K562 (cell line): Measurements from ENCODE around the gene HDAC10. TPM values are rescaled to one million over a fixed set of nuclear protein-coding genes. Genes with fewer than 3 reads are reported as not detected.

Source experiments
- ATAC-seq: fragments of 200-7000 bp; cut with Tn5 transposase; 3 replicates; pipeline ENCODE4 v1.9.1; 2020; ENCODE audit warnings: moderate library complexity
- BruUV-seq: library from RNA; stranded (reverse); fragments of 400-500 nt; replicated peaks from 2 replicates; lab custom pipeline; 2021; lab: Mats Ljungman, UMichigan
- CTCF ChIA-PET: fragments of 300-600 bp; formaldehyde crosslinking; extraction: SDS; loops from one replicate; lab custom pipeline; 2021; ENCODE audit warnings: low intra/inter-chr PET ratio; lab: Yijun Ruan, JAX
- POLR2A ChIA-PET: fragments of 300-600, 350-650 bp; sonication (Branson Sonifier 250); formaldehyde crosslinking; extraction: SDS; loops from one replicate; lab custom pipeline; 2021; ENCODE audit warnings: antibody characterized with exemption, inconsistent platforms; lab: Yijun Ruan, JAX
- DNase-seq, 4 experiments: peaks; one replicate each; pipeline versions ENCODE4 v3.0.0 to v3.0.0-alpha.2; 2011 to 2018; ENCODE audit warnings: low spot score in 3 of 4, mixed read lengths in 3 of 4; ENCODE audit errors: extremely low read depth in 1 of 4
- FAIRE-seq: peaks from 2 replicates; lab custom pipeline; 2011; peaks lifted over from hg19 to GRCh38; lab: Jason Lieb, UNC
- H2AFZ ChIP-seq: 2 replicates; pipeline ENCODE4 v1.6.0; 2011; ENCODE audit warnings: low read depth, low read length, control low read depth, inconsistent platforms
- H3K27ac ChIP-seq: fragments of 200-600 bp; 3 replicates; pipeline ENCODE4 v1.8.0; 2011; ENCODE audit warnings: low read depth, mild to moderate bottlenecking, control low read depth, inconsistent platforms, low read length, moderate library complexity, mixed read lengths; ENCODE audit errors: extremely low read depth
- H3K27me3 ChIP-seq, 2 experiments: fragments of 300-600 bp in 1 of 2; 2 replicates in 1 of 2; 3 replicates in 1 of 2; pipeline versions ENCODE4 v1.6.0 to v1.8.0; 2011; ENCODE audit warnings: inconsistent platforms in 2 of 2, low read length in 2 of 2, mild to moderate bottlenecking in 1 of 2, mixed read lengths in 1 of 2, moderate library complexity in 1 of 2; ENCODE audit not compliant: control insufficient read depth in 2 of 2, insufficient read depth in 2 of 2
- H3K36me3 ChIP-seq: fragments of 300-600 bp; 3 replicates; pipeline ENCODE4 v1.8.0; 2011; ENCODE audit warnings: mild to moderate bottlenecking, low read length, inconsistent platforms; ENCODE audit not compliant: control insufficient read depth, insufficient read depth
- H3K4me1 ChIP-seq, 2 experiments: fragments of 200-600 bp in 1 of 2; replicated peaks in 1 of 2; 2 replicates in 1 of 2; 3 replicates in 1 of 2; pipeline versions ENCODE4 v1.5.1 to v1.8.0; 2011; ENCODE audit warnings: inconsistent platforms in 2 of 2, low read length in 2 of 2, mild to moderate bottlenecking in 1 of 2, mixed read lengths in 1 of 2, moderate library complexity in 1 of 2; ENCODE audit not compliant: control insufficient read depth in 2 of 2, insufficient read depth in 2 of 2
- H3K4me2 ChIP-seq: 2 replicates; pipeline ENCODE4 v1.6.1; 2011; ENCODE audit warnings: low read length, control low read depth, inconsistent platforms, mixed read lengths; ENCODE audit not compliant: insufficient read depth
- H3K4me3 ChIP-seq: fragments of 200-600 bp; sonication (generic), shearing (Covaris generic); 2 replicates; pipeline ENCODE4 v1.5.1; 2016; ENCODE audit warnings: control low read depth, inconsistent platforms
- H3K79me2 ChIP-seq: fragments of 200-600 bp; 3 replicates; pipeline ENCODE4 v1.8.0; 2011; ENCODE audit warnings: low read length, inconsistent platforms; ENCODE audit not compliant: control insufficient read depth, insufficient read depth
- H3K9ac ChIP-seq, 2 experiments: 2 replicates each; pipeline versions ENCODE4 v1.6.0 to v1.6.1; 2011; ENCODE audit warnings: low read depth in 2 of 2, low read length in 2 of 2, control low read depth in 1 of 2, inconsistent platforms in 1 of 2, mild to moderate bottlenecking in 1 of 2, mixed read lengths in 1 of 2; ENCODE audit not compliant: insufficient read depth in 1 of 2
- H3K9me1 ChIP-seq: one replicate; pipeline ENCODE4 v1.6.0; 2011; ENCODE audit warnings: inconsistent platforms, mild to moderate bottlenecking, low read length, moderate library complexity; ENCODE audit not compliant: control insufficient read depth, insufficient read depth
- H3K9me3 ChIP-seq: replicated peaks from 2 replicates; pipeline ENCODE4 v1.5.1; 2011; ENCODE audit warnings: low read depth, low read length, inconsistent platforms; ENCODE audit not compliant: control insufficient read depth, insufficient read depth
- H4K20me1 ChIP-seq: replicated peaks from 2 replicates; pipeline ENCODE4 v1.6.1; 2011; ENCODE audit warnings: low read length, inconsistent platforms, mixed read lengths; ENCODE audit not compliant: control insufficient read depth, insufficient read depth
- CTBP1 ChIP-seq: fragments of 450-650 bp; IDR thresholded peaks from 2 replicates; pipeline ENCODE4 v1.6.1; 2016; ENCODE audit warnings: borderline replicate concordance
- GTF2E2 ChIP-seq: fragments of 200-800 bp; sonication (Bioruptor generic); IDR thresholded peaks from 2 replicates; pipeline ENCODE4 v1.6.1; 2016; ENCODE audit warnings: missing genetic modification characterization, missing compliant biosample characterization
- HNRNPL ChIP-seq: fragments of 200-400 bp; formaldehyde crosslinking; IDR thresholded peaks from 2 replicates; pipeline ENCODE4 v1.6.1; 2017; ENCODE audit warnings: low read depth, mild to moderate bottlenecking, low read length
- KDM1A ChIP-seq, 2 experiments: fragments of 450-650 bp; IDR thresholded peaks; 2 replicates each; pipeline ENCODE4 v1.6.1; 2016; ENCODE audit warnings: mild to moderate bottlenecking in 2 of 2
- MTA2 ChIP-seq: fragments of 450-650 bp; IDR thresholded peaks from 2 replicates; pipeline ENCODE4 v1.6.1; 2016; ENCODE audit warnings: low read depth
- OTX1 ChIP-seq: fragments of 450-650 bp; formaldehyde crosslinking; IDR thresholded peaks from 2 replicates; pipeline ENCODE4 v1.4.0; 2022; ENCODE audit warnings: mild to moderate bottlenecking
- POLR2G ChIP-seq: fragments of 200-400 bp; formaldehyde crosslinking; IDR thresholded peaks from 2 replicates; pipeline ENCODE4 v1.6.1; 2017; ENCODE audit warnings: low read depth, mild to moderate bottlenecking, antibody characterized with exemption, low read length, moderate library complexity
- PRPF4 ChIP-seq: fragments of 200-400 bp; formaldehyde crosslinking; IDR thresholded peaks from one replicate; pipeline ENCODE4 v1.6.1; 2017; ENCODE audit warnings: low read length, low read depth, mild to moderate bottlenecking; ENCODE audit not compliant: insufficient read depth, poor library complexity, severe bottlenecking
- RBFOX2 ChIP-seq: fragments of 200-400 bp; formaldehyde crosslinking; IDR thresholded peaks from 2 replicates; pipeline ENCODE4 v1.6.1; 2017; ENCODE audit warnings: low read depth, mild to moderate bottlenecking, low read length, moderate library complexity
- ZFX ChIP-seq: sonication (generic); formaldehyde crosslinking; IDR thresholded peaks from 2 replicates; pipeline ENCODE4 v1.8.0; 2022; ENCODE audit warnings: mild to moderate bottlenecking, missing genetic modification reagents, moderate library complexity
- WGBS: fragments of 100-300 bp; shearing (Covaris generic); methylation state at CpG from one replicate; pipeline ENCODE4 v1.1.6; 2016; ENCODE audit warnings: low coverage, mixed read lengths; ENCODE audit not compliant: insufficient coverage; ENCODE audit errors: missing lambda C conversion rate; 5-methylcytosine and 5-hydroxymethylcytosine counted together
- in situ Hi-C: fragments of 300-500 bp; cut with MboI; formaldehyde crosslinking; loops from 4 replicates; pipeline ENCODE4 v1.15.0; 2018; ENCODE audit warnings: inconsistent platforms, mixed read lengths
- intact Hi-C: fragments of 100-400 bp; cut with micrococcal nuclease; formaldehyde crosslinking; loops from 2 replicates; pipeline ENCODE4 v1.14.2; 2022
- polyA plus RNA-seq, 8 experiments: library from polyadenylated mRNA; depleted of rRNA in 4 of 8; stranded (reverse) in 5 of 8; unstranded in 3 of 8; fragments of >200 nt; fragmentation: Nextera tagmentation in 2 of 8; fragmentation: Illumina TruSeq in 1 of 8; extraction: Ambion mirVana in 2 of 8; extraction: Trizol in 1 of 8; gene quantifications; 2 replicates each; pipeline versions ENCODE4 v1.2.1 to v1.2.3, GENCODE V29; 2011 to 2014; ENCODE audit warnings: inconsistent platforms in 1 of 8, missing spikeins in 1 of 8
- total RNA-seq, 7 experiments: library from RNA; depleted of rRNA in 6 of 7; stranded (reverse); fragments of >200 nt in 6 of 7; fragmentation: Illumina TruSeq in 2 of 7; extraction: Trizol in 2 of 7; gene quantifications; 2 replicates each; pipeline versions ENCODE4 v1.2.1 to v1.2.3, GENCODE V29; 2011 to 2021; ENCODE audit warnings: low replicate concordance in 1 of 7
- TF ChIP-seq, protein P1 (sequence below): fragments of 250-450 bp; sonication (Bioruptor Pico); IDR thresholded peaks from 2 replicates; pipeline ENCODE4 v1.4.0; 2020; ENCODE audit warnings: mild to moderate bottlenecking
- TF ChIP-seq, protein P2 (sequence below): sonication (generic); formaldehyde crosslinking; IDR thresholded peaks from 2 replicates; pipeline ENCODE4 v1.8.1; 2023; ENCODE audit warnings: mild to moderate bottlenecking, missing genetic modification reagents
- TF ChIP-seq, protein P3 (sequence below): fragments of 150-350 bp; conservative IDR thresholded peaks from 2 replicates; pipeline ENCODE4 v1.6.1; 2014; ENCODE audit warnings: low read length
- TF ChIP-seq, protein P4 (sequence below): fragments of 450-650 bp; formaldehyde crosslinking; IDR thresholded peaks from 2 replicates; pipeline ENCODE4 v1.4.0; 2020; ENCODE audit warnings: mild to moderate bottlenecking

Gene HDAC10
- total and polyA plus RNA-seq, 9 of the 15 experiments (the other 6 are each of a cell fraction or from before 2014, with no cell fraction given) = 0.10 to 44.2 (median 6.5) TPM

DNA sequence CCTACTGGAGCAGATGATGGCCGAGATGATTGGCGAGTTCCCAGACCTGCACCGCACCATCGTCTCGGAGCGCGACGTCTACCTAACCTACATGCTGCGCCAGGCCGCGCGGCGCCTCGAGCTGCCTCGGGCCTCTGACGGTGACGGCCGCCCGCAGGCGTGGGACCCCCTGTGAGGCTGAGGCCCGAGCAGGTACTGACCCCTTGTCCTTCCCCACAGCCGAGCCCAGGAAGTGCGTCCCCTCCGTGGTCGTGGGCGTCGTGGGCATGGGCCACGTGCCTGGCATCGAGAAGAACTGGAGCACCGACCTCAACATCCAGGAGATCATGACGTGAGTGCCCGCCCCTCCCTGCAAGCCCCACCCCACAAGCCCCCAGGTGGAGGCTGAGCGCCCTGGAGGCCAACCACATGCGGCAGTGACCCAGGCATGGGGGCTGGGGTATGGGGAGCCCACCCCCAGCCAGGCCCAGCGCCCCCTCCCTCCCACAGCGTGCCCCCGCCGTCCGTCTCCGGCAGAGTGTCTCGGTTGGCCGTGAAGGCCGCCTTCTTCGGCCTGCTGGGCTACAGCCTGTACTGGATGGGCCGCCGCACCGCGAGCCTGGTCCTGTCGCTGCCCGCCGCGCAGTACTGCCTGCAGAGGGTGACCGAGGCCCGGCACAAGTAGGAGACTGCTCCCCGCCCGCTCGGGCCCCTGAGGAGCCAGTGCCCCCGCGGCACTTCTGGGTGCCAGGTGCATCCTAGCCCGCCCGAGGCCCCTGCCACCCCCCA, 53.0 kb downstream of the HDAC10 start:
- in situ Hi-C loops = no loop called here
- FAIRE-seq = no peak
- peak; percentile 28; the same call in 1 of the 2 replicates for TF ChIP-seq POLR2G
- no peak for TF ChIP-seq CTBP1
- TF ChIP-seq RBFOX2 = 0 out of 2 replicates have a peak, but pooled peaks have one; percentile 10
- no peak for TF ChIP-seq MTA2
- no peak for TF ChIP-seq OTX1
- no peak for TF ChIP-seq KDM1A (IDR thresholded peaks at IDR 0.05)
- TF ChIP-seq, protein P1, sequence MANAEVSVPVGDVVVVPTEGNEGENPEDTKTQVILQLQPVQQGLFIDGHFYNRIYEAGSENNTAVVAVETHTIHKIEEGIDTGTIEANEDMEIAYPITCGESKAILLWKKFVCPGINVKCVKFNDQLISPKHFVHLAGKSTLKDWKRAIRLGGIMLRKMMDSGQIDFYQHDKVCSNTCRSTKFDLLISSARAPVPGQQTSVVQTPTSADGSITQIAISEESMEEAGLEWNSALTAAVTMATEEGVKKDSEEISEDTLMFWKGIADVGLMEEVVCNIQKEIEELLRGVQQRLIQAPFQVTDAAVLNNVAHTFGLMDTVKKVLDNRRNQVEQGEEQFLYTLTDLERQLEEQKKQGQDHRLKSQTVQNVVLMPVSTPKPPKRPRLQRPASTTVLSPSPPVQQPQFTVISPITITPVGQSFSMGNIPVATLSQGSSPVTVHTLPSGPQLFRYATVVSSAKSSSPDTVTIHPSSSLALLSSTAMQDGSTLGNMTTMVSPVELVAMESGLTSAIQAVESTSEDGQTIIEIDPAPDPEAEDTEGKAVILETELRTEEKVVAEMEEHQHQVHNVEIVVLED = no peak
- TF ChIP-seq, protein P2, sequence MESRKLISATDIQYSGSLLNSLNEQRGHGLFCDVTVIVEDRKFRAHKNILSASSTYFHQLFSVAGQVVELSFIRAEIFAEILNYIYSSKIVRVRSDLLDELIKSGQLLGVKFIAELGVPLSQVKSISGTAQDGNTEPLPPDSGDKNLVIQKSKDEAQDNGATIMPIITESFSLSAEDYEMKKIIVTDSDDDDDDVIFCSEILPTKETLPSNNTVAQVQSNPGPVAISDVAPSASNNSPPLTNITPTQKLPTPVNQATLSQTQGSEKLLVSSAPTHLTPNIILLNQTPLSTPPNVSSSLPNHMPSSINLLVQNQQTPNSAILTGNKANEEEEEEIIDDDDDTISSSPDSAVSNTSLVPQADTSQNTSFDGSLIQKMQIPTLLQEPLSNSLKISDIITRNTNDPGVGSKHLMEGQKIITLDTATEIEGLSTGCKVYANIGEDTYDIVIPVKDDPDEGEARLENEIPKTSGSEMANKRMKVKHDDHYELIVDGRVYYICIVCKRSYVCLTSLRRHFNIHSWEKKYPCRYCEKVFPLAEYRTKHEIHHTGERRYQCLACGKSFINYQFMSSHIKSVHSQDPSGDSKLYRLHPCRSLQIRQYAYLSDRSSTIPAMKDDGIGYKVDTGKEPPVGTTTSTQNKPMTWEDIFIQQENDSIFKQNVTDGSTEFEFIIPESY (CRISPR knock-in tag) = peak; percentile 87
- TF ChIP-seq, protein P3, sequence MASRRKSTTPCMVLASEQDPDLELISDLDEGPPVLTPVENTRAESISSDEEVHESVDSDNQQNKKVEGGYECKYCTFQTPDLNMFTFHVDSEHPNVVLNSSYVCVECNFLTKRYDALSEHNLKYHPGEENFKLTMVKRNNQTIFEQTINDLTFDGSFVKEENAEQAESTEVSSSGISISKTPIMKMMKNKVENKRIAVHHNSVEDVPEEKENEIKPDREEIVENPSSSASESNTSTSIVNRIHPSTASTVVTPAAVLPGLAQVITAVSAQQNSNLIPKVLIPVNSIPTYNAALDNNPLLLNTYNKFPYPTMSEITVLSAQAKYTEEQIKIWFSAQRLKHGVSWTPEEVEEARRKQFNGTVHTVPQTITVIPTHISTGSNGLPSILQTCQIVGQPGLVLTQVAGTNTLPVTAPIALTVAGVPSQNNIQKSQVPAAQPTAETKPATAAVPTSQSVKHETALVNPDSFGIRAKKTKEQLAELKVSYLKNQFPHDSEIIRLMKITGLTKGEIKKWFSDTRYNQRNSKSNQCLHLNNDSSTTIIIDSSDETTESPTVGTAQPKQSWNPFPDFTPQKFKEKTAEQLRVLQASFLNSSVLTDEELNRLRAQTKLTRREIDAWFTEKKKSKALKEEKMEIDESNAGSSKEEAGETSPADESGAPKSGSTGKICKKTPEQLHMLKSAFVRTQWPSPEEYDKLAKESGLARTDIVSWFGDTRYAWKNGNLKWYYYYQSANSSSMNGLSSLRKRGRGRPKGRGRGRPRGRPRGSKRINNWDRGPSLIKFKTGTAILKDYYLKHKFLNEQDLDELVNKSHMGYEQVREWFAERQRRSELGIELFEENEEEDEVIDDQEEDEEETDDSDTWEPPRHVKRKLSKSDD = no peak
- TF ChIP-seq, protein P4, sequence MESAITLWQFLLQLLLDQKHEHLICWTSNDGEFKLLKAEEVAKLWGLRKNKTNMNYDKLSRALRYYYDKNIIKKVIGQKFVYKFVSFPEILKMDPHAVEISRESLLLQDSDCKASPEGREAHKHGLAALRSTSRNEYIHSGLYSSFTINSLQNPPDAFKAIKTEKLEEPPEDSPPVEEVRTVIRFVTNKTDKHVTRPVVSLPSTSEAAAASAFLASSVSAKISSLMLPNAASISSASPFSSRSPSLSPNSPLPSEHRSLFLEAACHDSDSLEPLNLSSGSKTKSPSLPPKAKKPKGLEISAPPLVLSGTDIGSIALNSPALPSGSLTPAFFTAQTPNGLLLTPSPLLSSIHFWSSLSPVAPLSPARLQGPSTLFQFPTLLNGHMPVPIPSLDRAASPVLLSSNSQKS (CRISPR knock-in tag) = no peak
- TF ChIP-seq PRPF4 = peak; percentile 30
- TF ChIP-seq ZFX (CRISPR knock-in tag) = no peak
- TF ChIP-seq GTF2E2 (tag) = no peak
- TF ChIP-seq HNRNPL = 0 out of 2 replicates have a peak, but pooled peaks have one; percentile 29

More for the DNA sequence above, 53.0 kb downstream of the HDAC10 start:
- intact Hi-C loops = no loop called here
- ChIA-PET POLR2A (no interaction called here), CTCF (no interaction called here)
- H4K20me1 ChIP-seq = no peaks in the 10 kb centered on the region; the same call in 1 of the 2 replicates
- no TSS peak for BruUV-seq
- no peaks in the 10 kb centered on the region for H3K27me3 ChIP-seq
- H3K9me3 ChIP-seq = no peaks in the 10 kb centered on the region; the same call in 1 of the 2 replicates
- no peak overlapping the region for H3K4me2 ChIP-seq
- H3K9me1 ChIP-seq = no peaks in the 10 kb centered on the region
- no peak overlapping the region; a peak in 1 of 4 replicates for H3K9ac ChIP-seq
- DNase-seq (no peak), ATAC-seq (no peak)
- peaks cover 51% of the 10 kb centered on the region; the same call in 1 of the 3 replicates for H3K36me3 ChIP-seq
- H3K4me3 ChIP-seq = no peak overlapping the region
- peaks cover 5 to 52% of the 10 kb centered on the region in 2 experiments; a peak in 3 of 5 replicates for H3K4me1 ChIP-seq
- H2AFZ ChIP-seq = no peak overlapping the region
- H3K79me2 ChIP-seq = peaks cover 21% of the 10 kb centered on the region
- 100% methylated on average over 5 of the region's 61 CpGs for WGBS
- no peak overlapping the region for H3K27ac ChIP-seq
